SU-DHL-6 (cell line): ENCODE results near the gene TXNL4B.

Source experiments
- H2AFZ ChIP-seq: fragments of 200-600 bp; sonication (generic); 2 replicates; pipeline ENCODE4 v1.6.1; 2014; ENCODE audit warnings: low read depth, mild to moderate bottlenecking, moderate library complexity, mixed read lengths, antibody characterized with exemption, low read length; ENCODE audit not compliant: severe bottlenecking
- H3F3A ChIP-seq: fragments of 200-600 bp; shearing (Covaris generic); 2 replicates; pipeline ENCODE4 v1.6.0; 2016; ENCODE audit warnings: antibody characterized with exemption, mild to moderate bottlenecking; ENCODE audit not compliant: insufficient read depth
- H3K27ac ChIP-seq: fragments of 200-600 bp; sonication (generic); 2 replicates; pipeline ENCODE4 v1.5.1; 2016; ENCODE audit warnings: low read depth, mild to moderate bottlenecking, low read length, moderate library complexity, mixed read lengths
- H3K27me3 ChIP-seq: fragments of 200-600 bp; sonication (generic), shearing (Covaris generic); 2 replicates; pipeline ENCODE4 v1.6.0; 2014; ENCODE audit warnings: mild to moderate bottlenecking, low read length
- H3K36me3 ChIP-seq: fragments of 200-600 bp; sonication (generic); 2 replicates; pipeline ENCODE4 v1.6.1; 2014; ENCODE audit warnings: mild to moderate bottlenecking, low read length, mixed read lengths
- H3K4me2 ChIP-seq: fragments of 300-600, 200-600 bp; shearing (Covaris generic), sonication (generic); 2 replicates; pipeline ENCODE4 v1.6.0; 2014; ENCODE audit warnings: low read length, low read depth, mild to moderate bottlenecking; ENCODE audit not compliant: poor library complexity, severe bottlenecking
- H3K4me3 ChIP-seq: fragments of 200-600 bp; sonication (generic); 2 replicates; pipeline ENCODE4 v1.5.1; 2014; ENCODE audit warnings: antibody characterized with exemption, low read length, mild to moderate bottlenecking, mixed read lengths; ENCODE audit not compliant: insufficient read depth, poor library complexity, severe bottlenecking
- H3K79me2 ChIP-seq: fragments of 200-600 bp; sonication (generic); 2 replicates; pipeline ENCODE4 v1.6.1; 2014; ENCODE audit warnings: mild to moderate bottlenecking, low read length, moderate library complexity; ENCODE audit not compliant: insufficient read depth
- H3K9ac ChIP-seq: fragments of 200-600 bp; sonication (generic); 2 replicates; pipeline ENCODE4 v1.7.0; 2014; ENCODE audit warnings: mild to moderate bottlenecking, low read length
- H3K9me2 ChIP-seq: fragments of 200-600 bp; sonication (generic); replicated peaks from 2 replicates; pipeline ENCODE4 v1.6.1; 2014; ENCODE audit warnings: low read length; ENCODE audit not compliant: insufficient read depth
- H3K9me3 ChIP-seq: fragments of 200-600 bp; sonication (generic); 2 replicates; pipeline ENCODE4 v1.6.1; 2014; ENCODE audit warnings: low read length, mixed read lengths; ENCODE audit not compliant: insufficient read depth
- H4K20me1 ChIP-seq: fragments of 200-600 bp; sonication (generic); 2 replicates; pipeline ENCODE4 v1.6.1; 2014; ENCODE audit warnings: low read depth, mild to moderate bottlenecking, antibody characterized with exemption, low read length, moderate library complexity, mixed read lengths
- EZH2phosphoT487 ChIP-seq: fragments of 200-600 bp; sonication (generic), shearing (Covaris generic); conservative IDR thresholded peaks from 2 replicates; pipeline ENCODE4 v1.6.1; 2018; ENCODE audit warnings: mild to moderate bottlenecking, antibody characterized with exemption, low read length, moderate library complexity, mixed read lengths
- TF ChIP-seq, protein P1 (sequence below): fragments of 200-600 bp; sonication (generic); IDR thresholded peaks from one replicate; pipeline ENCODE4 v1.5.1; 2017; ENCODE audit warnings: antibody characterized with exemption, mild to moderate bottlenecking, low read length, moderate library complexity; ENCODE audit not compliant: insufficient read depth, poor library complexity, severe bottlenecking

Gene TXNL4B

DNA sequence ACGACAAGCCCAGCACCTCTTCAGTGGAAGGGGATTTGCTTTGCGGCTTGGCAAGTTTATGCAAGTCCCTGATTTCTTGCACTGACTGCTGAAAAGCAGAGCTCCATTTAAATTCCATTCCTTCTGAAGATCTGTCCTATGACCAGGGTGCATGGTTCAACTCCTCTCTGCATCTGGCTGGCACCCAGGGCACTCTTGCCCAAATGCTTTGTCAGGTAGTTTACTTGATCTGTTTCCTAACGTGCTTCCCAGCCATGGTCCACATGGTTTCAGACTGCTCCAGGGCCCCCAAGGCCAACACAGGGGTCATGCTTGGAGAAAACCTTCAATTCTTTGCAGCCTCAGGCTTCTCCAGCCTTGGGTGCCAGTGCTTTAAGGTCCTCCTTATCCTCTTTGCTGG lies 50.4 kb downstream of the TXNL4B start:
- Histone ChIP-seq H3K9me2 (no peaks in the 10 kb centered on the region), H3K27me3 (no peaks in the 10 kb centered on the region), H3K27ac (no peak overlapping the region), H3F3A (no peaks in the 10 kb centered on the region), H3K4me2 (no peak overlapping the region), H3K9ac (no peak overlapping the region), H4K20me1 (no peaks in the 10 kb centered on the region), H3K4me3 (no peak overlapping the region), H3K36me3 (no peaks in the 10 kb centered on the region), H2AFZ (no peak overlapping the region), H3K79me2 (no peaks in the 10 kb centered on the region), H3K9me3 (no peaks in the 10 kb centered on the region)
- no peak for TF ChIP-seq EZH2phosphoT487
- TF ChIP-seq, protein P1, sequence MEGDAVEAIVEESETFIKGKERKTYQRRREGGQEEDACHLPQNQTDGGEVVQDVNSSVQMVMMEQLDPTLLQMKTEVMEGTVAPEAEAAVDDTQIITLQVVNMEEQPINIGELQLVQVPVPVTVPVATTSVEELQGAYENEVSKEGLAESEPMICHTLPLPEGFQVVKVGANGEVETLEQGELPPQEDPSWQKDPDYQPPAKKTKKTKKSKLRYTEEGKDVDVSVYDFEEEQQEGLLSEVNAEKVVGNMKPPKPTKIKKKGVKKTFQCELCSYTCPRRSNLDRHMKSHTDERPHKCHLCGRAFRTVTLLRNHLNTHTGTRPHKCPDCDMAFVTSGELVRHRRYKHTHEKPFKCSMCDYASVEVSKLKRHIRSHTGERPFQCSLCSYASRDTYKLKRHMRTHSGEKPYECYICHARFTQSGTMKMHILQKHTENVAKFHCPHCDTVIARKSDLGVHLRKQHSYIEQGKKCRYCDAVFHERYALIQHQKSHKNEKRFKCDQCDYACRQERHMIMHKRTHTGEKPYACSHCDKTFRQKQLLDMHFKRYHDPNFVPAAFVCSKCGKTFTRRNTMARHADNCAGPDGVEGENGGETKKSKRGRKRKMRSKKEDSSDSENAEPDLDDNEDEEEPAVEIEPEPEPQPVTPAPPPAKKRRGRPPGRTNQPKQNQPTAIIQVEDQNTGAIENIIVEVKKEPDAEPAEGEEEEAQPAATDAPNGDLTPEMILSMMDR, result no peak

DNA sequence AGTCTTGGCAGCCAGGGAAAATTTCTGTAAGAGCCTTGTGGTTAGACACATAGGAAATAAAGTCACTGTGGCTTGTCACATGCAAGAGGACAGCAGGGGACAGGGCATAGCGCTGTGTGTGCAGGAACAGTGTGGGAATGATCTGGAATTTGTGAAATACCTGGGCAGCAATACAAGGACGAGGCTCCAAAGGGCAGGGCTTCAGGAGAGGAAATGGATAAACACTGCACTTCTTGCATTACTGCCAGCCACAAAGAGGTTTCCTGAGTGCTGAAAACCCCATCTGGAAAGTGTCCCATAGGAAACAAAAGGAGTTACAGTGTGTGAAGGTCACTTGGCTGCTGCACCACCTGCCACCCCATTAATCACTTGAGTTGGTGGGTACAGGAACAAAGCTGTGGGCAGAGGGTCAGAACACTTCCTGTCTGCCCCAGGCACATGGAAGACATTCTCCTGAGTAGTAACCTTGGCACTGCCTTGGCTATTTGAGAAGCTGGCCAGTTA lies 51.2 kb downstream of the TXNL4B start:
- TF ChIP-seq, protein P1, result no peak
- no peak for TF ChIP-seq EZH2phosphoT487
- Histone ChIP-seq H3K36me3 (no peaks in the 10 kb centered on the region), H3K27me3 (no peaks in the 10 kb centered on the region), H3K9me2 (no peaks in the 10 kb centered on the region), H3K79me2 (no peaks in the 10 kb centered on the region), H3K27ac (no peak overlapping the region), H2AFZ (no peak overlapping the region), H3K9ac (no peak overlapping the region), H3K4me2 (no peak overlapping the region), H4K20me1 (no peaks in the 10 kb centered on the region), H3F3A (no peaks in the 10 kb centered on the region), H3K9me3 (no peaks in the 10 kb centered on the region), H3K4me3 (no peak overlapping the region)

DNA sequence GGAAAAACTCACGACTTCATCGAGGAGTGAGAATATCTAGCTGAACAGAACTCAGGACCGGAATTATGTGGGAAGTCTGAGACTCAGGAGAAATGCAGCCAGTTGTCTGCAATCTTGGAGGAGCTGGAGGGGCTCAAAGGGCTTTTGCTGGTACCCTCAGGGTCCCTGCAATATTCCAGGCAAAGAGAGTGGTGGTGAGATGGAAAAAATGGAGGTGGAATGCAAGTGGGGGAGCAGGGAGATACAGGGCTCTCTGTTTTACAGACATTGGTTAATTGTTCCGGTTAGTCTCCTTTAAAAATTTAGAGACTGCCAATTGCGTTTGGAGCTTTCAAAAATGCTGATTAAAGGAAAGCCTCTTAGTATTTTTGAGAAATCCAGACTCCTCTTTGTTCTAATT lies 57.3 kb downstream of the TXNL4B start:
- no peaks in the 10 kb centered on the region for H3F3A ChIP-seq
- H2AFZ ChIP-seq, result no peak overlapping the region
- no peaks in the 10 kb centered on the region for H3K9me3 ChIP-seq
- no peaks in the 10 kb centered on the region for H3K79me2 ChIP-seq
- H3K36me3 ChIP-seq, result no peaks in the 10 kb centered on the region
- H4K20me1 ChIP-seq, result no peaks in the 10 kb centered on the region
- TF ChIP-seq EZH2phosphoT487, result no peak
- TF ChIP-seq, protein P1, result no peak
- H3K9ac ChIP-seq, result no peak overlapping the region
- H3K9me2 ChIP-seq, result no peaks in the 10 kb centered on the region
- no peak overlapping the region for H3K4me2 ChIP-seq
- H3K27me3 ChIP-seq, result no peaks in the 10 kb centered on the region
- no peak overlapping the region for H3K4me3 ChIP-seq
- H3K27ac ChIP-seq, result no peak overlapping the region
